ENCODE results near the gene USF3. TPM values are rescaled to one million over a fixed set of nuclear protein-coding genes. Genes with fewer than 3 reads are reported as not detected.

Gene USF3
- total RNA-seq, 4 donors from 2014 or later: 11.5 to 18.3 (median 12.6) TPM

GRCh38 chr3:113659996-113660395 is 36.4 kb downstream of the USF3 start:
- TF ChIP-seq POLR2A (IDR thresholded peaks at IDR 0.05) (no peak), CTCF (IDR thresholded peaks at IDR 0.05) (no peak)
- H3K4me1 ChIP-seq: no peaks in the 10 kb centered on the region
- intact Hi-C loops (cut with DNase I): no loop called here
- H3K9me3 ChIP-seq: no peaks in the 10 kb centered on the region
- H3K36me3 ChIP-seq: peaks cover 0 to 89% (median 4%) of the 10 kb centered on the region in 3 donors
- no peak for DNase-seq
- WGBS, 2 donors: 83 to 94% methylated on average over 1 of the region's 1 CpG
- H3K27ac ChIP-seq: no peak overlapping the region
- H3K4me3 ChIP-seq: no peak overlapping the region
- no peaks in the 10 kb centered on the region for H3K27me3 ChIP-seq

GRCh38 chr3:113659101-113659541 is 37.3 kb downstream of the USF3 start:
- intact Hi-C loops (cut with DNase I): no loop called here
- no peaks in the 10 kb centered on the region for H3K9me3 ChIP-seq
- H3K4me1 ChIP-seq: no peaks in the 10 kb centered on the region

GRCh38 chr3:113658107-113658506 is 38.3 kb downstream of the USF3 start:
- Histone ChIP-seq H3K4me3 (no peak overlapping the region), H3K27me3 (no peaks in the 10 kb centered on the region), H3K4me1 (no peaks in the 10 kb centered on the region), H3K27ac (no peak overlapping the region), H3K36me3 (peaks cover 0 to 73% (median 4%) of the 10 kb centered on the region in 3 donors), H3K9me3 (no peaks in the 10 kb centered on the region)
- intact Hi-C loops (cut with DNase I): no loop called here
- WGBS, 2 donors: 94 to 100% methylated on average over 3 of the region's 3 CpGs
- TF ChIP-seq CTCF (IDR thresholded peaks at IDR 0.05) (no peak), POLR2A (IDR thresholded peaks at IDR 0.05) (no peak)
- no peak for DNase-seq

More at GRCh38 chr3:113659101-113659541, 37.3 kb downstream of the USF3 start:
- H3K4me3 ChIP-seq: no peak overlapping the region
- no peaks in the 10 kb centered on the region for H3K27me3 ChIP-seq
- H3K36me3 ChIP-seq: peaks cover 0 to 80% (median 4%) of the 10 kb centered on the region in 3 donors
- DNase-seq: no peak
- no peak overlapping the region for H3K27ac ChIP-seq
- WGBS, 2 donors: 100% methylated on average over 1 of the region's 1 CpG
- TF ChIP-seq CTCF (IDR thresholded peaks at IDR 0.05): no peak
- TF ChIP-seq POLR2A (IDR thresholded peaks at IDR 0.05): no peak

- TF ChIP-seq CTCF (IDR thresholded peaks at IDR 0.05): no peak
- no peak overlapping the region for H3K27ac ChIP-seq
- H3K36me3 ChIP-seq: peaks cover 0 to 41% (median 0%) of the 10 kb centered on the region in 3 donors
- intact Hi-C loops (cut with DNase I): no loop called here
- no peaks in the 10 kb centered on the region for H3K27me3 ChIP-seq
- no peaks in the 10 kb centered on the region for H3K9me3 ChIP-seq
- H3K4me3 ChIP-seq: no peak overlapping the region
- DNase-seq: no peak
- no peaks in the 10 kb centered on the region for H3K4me1 ChIP-seq
- WGBS, 2 donors: 85 to 88% methylated on average over 3 of the region's 3 CpGs
Observed at GRCh38 chr3:113654851-113655250, 41.6 kb downstream of the USF3 start.

- Histone ChIP-seq H3K36me3 (peaks cover 0 to 36% (median 0%) of the 10 kb centered on the region in 3 donors), H3K27me3 (no peaks in the 10 kb centered on the region), H3K4me1 (no peaks in the 10 kb centered on the region), H3K4me3 (no peak overlapping the region), H3K27ac (no peak overlapping the region), H3K9me3 (no peaks in the 10 kb centered on the region)
- no peak for DNase-seq
- intact Hi-C loops (cut with DNase I): no loop called here
- WGBS, 2 donors: 77 to 79% methylated on average over 1 of the region's 1 CpG
- TF ChIP-seq POLR2A (IDR thresholded peaks at IDR 0.05) (no peak), CTCF (IDR thresholded peaks at IDR 0.05) (no peak)
Observed at GRCh38 chr3:113654310-113654709, 42.1 kb downstream of the USF3 start.

All from esophagus squamous epithelium (tissue), 5 donors.